Neural cell (in vitro differentiated cells): Measurements from ENCODE around the gene MUC6.

ENCODE experiments used
- EP300 ChIP-seq: fragments of 450-650 bp; conservative IDR thresholded peaks from 2 replicates; pipeline ENCODE4 v1.6.1; 2014; ENCODE audit warnings: antibody characterized with exemption, mild to moderate bottlenecking, moderate library complexity; ENCODE audit not compliant: poor library complexity, severe bottlenecking
- EZH2 ChIP-seq: fragments of 200-600, 300-800 bp; shearing (Covaris generic), sonication (generic); IDR thresholded peaks from 2 replicates; pipeline ENCODE4 v1.6.1; 2014; ENCODE audit warnings: antibody characterized with exemption, low read length, borderline replicate concordance, mild to moderate bottlenecking; ENCODE audit not compliant: insufficient read depth, poor library complexity, severe bottlenecking
- MXI1 ChIP-seq: fragments of 450-650 bp; conservative IDR thresholded peaks from 2 replicates; pipeline ENCODE4 v1.6.1; 2014; ENCODE audit warnings: antibody characterized with exemption, mild to moderate bottlenecking; ENCODE audit not compliant: poor library complexity, severe bottlenecking
- POLR2AphosphoS5 ChIP-seq: IDR thresholded peaks from 2 replicates; pipeline ENCODE4 v1.6.1; 2012
- RAD21 ChIP-seq: fragments of 450-650 bp; conservative IDR thresholded peaks from 2 replicates; pipeline ENCODE4 v1.6.1; 2014; ENCODE audit warnings: antibody characterized with exemption, mild to moderate bottlenecking, moderate library complexity
- SMC3 ChIP-seq: fragments of 450-650 bp; conservative IDR thresholded peaks from 2 replicates; pipeline ENCODE4 v1.6.1; 2014; ENCODE audit warnings: antibody characterized with exemption, mild to moderate bottlenecking, moderate library complexity; ENCODE audit not compliant: poor library complexity
- TAF1 ChIP-seq: IDR thresholded peaks from 2 replicates; pipeline ENCODE4 v1.6.1; 2012; ENCODE audit warnings: low read depth
- TF ChIP-seq, protein P1 (sequence below): fragments of 450-650 bp; IDR thresholded peaks from 2 replicates; pipeline ENCODE4 v1.5.1; 2014; ENCODE audit warnings: antibody characterized with exemption, mild to moderate bottlenecking, moderate library complexity; ENCODE audit not compliant: poor library complexity, severe bottlenecking
- TF ChIP-seq, protein P2 (sequence below): IDR thresholded peaks from 2 replicates; pipeline ENCODE4 v1.6.1; 2012; ENCODE audit warnings: borderline replicate concordance

DNA sequence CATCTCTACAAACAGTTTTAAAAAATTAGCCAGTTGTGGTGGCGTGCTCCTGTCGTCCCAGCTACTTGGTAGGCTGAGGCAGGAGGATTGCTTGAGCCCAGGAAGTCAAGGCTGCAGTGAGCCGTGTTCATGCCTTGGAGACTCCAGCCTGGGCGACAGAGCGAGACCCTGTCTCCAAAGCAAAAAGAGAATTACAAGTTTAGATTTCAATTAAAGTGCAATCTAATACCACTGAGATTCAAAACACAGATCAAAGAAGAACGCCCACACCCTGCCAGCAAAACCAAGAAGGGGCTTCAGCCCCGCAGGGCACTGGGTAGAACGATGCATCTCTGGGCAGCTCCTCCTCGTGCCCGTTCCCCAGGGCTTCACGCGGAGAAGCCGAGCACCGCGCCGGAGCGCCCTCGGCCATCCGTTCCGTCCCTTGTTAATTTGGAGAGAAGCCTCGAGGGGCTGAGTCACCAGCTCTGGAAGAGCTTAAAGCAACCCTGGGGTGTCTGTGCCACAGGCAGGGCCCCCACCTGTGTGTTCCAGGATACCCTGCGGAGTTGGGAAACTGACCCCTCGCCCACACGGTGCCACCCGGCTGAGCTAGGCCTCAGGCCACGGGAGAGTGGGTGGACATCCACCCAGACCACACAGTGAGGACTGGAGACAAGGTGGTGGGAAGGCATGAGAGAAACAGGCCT lies 63.9 kb downstream of the MUC6 start:
- TF ChIP-seq, protein P1, sequence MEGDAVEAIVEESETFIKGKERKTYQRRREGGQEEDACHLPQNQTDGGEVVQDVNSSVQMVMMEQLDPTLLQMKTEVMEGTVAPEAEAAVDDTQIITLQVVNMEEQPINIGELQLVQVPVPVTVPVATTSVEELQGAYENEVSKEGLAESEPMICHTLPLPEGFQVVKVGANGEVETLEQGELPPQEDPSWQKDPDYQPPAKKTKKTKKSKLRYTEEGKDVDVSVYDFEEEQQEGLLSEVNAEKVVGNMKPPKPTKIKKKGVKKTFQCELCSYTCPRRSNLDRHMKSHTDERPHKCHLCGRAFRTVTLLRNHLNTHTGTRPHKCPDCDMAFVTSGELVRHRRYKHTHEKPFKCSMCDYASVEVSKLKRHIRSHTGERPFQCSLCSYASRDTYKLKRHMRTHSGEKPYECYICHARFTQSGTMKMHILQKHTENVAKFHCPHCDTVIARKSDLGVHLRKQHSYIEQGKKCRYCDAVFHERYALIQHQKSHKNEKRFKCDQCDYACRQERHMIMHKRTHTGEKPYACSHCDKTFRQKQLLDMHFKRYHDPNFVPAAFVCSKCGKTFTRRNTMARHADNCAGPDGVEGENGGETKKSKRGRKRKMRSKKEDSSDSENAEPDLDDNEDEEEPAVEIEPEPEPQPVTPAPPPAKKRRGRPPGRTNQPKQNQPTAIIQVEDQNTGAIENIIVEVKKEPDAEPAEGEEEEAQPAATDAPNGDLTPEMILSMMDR: no peak
- TF ChIP-seq, protein P2, sequence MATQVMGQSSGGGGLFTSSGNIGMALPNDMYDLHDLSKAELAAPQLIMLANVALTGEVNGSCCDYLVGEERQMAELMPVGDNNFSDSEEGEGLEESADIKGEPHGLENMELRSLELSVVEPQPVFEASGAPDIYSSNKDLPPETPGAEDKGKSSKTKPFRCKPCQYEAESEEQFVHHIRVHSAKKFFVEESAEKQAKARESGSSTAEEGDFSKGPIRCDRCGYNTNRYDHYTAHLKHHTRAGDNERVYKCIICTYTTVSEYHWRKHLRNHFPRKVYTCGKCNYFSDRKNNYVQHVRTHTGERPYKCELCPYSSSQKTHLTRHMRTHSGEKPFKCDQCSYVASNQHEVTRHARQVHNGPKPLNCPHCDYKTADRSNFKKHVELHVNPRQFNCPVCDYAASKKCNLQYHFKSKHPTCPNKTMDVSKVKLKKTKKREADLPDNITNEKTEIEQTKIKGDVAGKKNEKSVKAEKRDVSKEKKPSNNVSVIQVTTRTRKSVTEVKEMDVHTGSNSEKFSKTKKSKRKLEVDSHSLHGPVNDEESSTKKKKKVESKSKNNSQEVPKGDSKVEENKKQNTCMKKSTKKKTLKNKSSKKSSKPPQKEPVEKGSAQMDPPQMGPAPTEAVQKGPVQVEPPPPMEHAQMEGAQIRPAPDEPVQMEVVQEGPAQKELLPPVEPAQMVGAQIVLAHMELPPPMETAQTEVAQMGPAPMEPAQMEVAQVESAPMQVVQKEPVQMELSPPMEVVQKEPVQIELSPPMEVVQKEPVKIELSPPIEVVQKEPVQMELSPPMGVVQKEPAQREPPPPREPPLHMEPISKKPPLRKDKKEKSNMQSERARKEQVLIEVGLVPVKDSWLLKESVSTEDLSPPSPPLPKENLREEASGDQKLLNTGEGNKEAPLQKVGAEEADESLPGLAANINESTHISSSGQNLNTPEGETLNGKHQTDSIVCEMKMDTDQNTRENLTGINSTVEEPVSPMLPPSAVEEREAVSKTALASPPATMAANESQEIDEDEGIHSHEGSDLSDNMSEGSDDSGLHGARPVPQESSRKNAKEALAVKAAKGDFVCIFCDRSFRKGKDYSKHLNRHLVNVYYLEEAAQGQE: no peak
- no peak for TF ChIP-seq TAF1
- TF ChIP-seq EZH2: no peak
- TF ChIP-seq EP300: no peak
- TF ChIP-seq POLR2AphosphoS5: no peak
- TF ChIP-seq RAD21: no peak
- TF ChIP-seq SMC3: no peak
- no peak for TF ChIP-seq MXI1
